Brain microvascular endothelial cell (primary cell): Measurements from ENCODE around the gene GBX2.

Source experiments
- DNase-seq: peaks from one replicate; pipeline ENCODE4 v3.0.0-alpha.2; 2020
- H3K27ac ChIP-seq: fragments of 250-450 bp; sonication (Bioruptor Pico); 2 replicates; pipeline ENCODE4 v1.5.1; 2020; ENCODE audit warnings: mild to moderate bottlenecking, moderate library complexity
- H3K27me3 ChIP-seq: fragments of 250-450 bp; sonication (Bioruptor Pico); replicated peaks from 2 replicates; pipeline ENCODE4 v1.5.1; 2020; ENCODE audit warnings: mild to moderate bottlenecking
- H3K36me3 ChIP-seq: fragments of 250-450 bp; sonication (Bioruptor Pico); replicated peaks from 2 replicates; pipeline ENCODE4 v1.5.1; 2020; ENCODE audit warnings: mild to moderate bottlenecking
- H3K4me3 ChIP-seq: 2 replicates; pipeline ENCODE4 v1.5.1; 2011; ENCODE audit warnings: low read depth, mild to moderate bottlenecking, control low read depth, low read length, moderate library complexity
- CTCF ChIP-seq: IDR thresholded peaks from 2 replicates; pipeline ENCODE4 v1.5.1; 2011; ENCODE audit warnings: low read depth, mild to moderate bottlenecking, moderate library complexity, low read length, control low read depth, inconsistent platforms; ENCODE audit errors: missing control alignments
- in situ Hi-C: cut with HindIII; loops from 2 replicates; pipeline ENCODE4 v1.10.0; 2017; ENCODE audit warnings: low sequenced_read_pairs, low pct_ligation_motif_present

The GBX2 gene

GRCh38 chr2:236119476-236119875, 48.7 kb downstream of the GBX2 start:
- H3K4me3 ChIP-seq: no peak overlapping the region
- H3K27me3 ChIP-seq: no peaks in the 10 kb centered on the region
- no peak for DNase-seq
- TF ChIP-seq CTCF: no peak
- in situ Hi-C loops: no loop called here
- H3K27ac ChIP-seq: no peak overlapping the region
- H3K36me3 ChIP-seq: no peaks in the 10 kb centered on the region

GRCh38 chr2:236119003-236119402, 49.2 kb downstream of the GBX2 start:
- no peak for TF ChIP-seq CTCF
- in situ Hi-C loops: no loop called here
- Histone ChIP-seq H3K27ac (no peak overlapping the region), H3K36me3 (no peaks in the 10 kb centered on the region), H3K4me3 (no peak overlapping the region), H3K27me3 (no peaks in the 10 kb centered on the region)
- DNase-seq: no peak

GRCh38 chr2:236117861-236118269, 50.3 kb downstream of the GBX2 start:
- DNase-seq: no peak
- no peak for TF ChIP-seq CTCF
- no peaks in the 10 kb centered on the region for H3K27me3 ChIP-seq
- no peak overlapping the region for H3K4me3 ChIP-seq
- H3K27ac ChIP-seq: no peak overlapping the region
- in situ Hi-C loops: no loop called here
- H3K36me3 ChIP-seq: no peaks in the 10 kb centered on the region

- no peak for DNase-seq
- TF ChIP-seq CTCF: no peak
- in situ Hi-C loops: no loop called here
- H3K27ac ChIP-seq: no peak overlapping the region
- no peak overlapping the region for H3K4me3 ChIP-seq
- no peaks in the 10 kb centered on the region for H3K36me3 ChIP-seq
- no peaks in the 10 kb centered on the region for H3K27me3 ChIP-seq
These were observed 50.8 kb downstream of the GBX2 start for GRCh38 chr2:236117401-236117800.
